ENCODE data around the gene MAP3K1.
"Not testable (repeated sequence)": the region's sequence is repeated elsewhere in the genome, so short reads cannot be mapped to it uniquely, and the experiment has no call there.

The MAP3K1 gene

DNA sequence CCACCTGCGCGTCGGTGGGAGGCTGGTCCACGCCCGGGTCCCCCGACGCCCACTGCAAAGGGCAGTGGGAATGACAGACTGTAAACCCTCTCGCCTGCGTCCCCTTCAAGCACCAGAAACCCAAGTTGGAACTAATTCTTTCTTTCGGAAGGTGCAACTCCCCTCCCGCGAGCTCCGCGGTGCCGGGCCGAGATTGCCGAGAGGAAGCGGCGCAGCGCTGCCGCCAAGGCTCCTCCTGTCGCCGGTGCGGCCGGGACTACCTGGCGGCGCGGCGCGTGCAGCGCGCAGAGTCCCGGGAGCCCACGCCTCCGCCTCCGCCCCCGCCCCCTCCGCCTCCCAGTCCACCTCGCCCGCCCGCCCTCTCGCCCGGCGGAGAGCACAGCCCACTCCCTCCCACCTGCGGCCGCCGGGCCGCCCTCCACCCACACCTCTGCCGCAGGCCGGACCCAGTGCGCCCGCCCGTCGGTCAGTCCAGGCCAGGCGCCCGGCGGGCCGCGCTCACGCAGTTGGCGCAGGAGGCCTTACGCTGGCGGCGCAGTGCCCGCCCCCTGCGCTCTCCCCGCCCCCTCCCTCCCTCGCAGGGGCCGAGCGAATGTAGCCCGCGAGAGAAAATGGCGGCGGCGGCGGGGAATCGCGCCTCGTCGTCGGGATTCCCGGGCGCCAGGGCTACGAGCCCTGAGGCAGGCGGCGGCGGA is at the start of gene MAP3K1:
Gene MAP3K1 (plus strand): TSS at position 587 of the 695 bp plus-strand sequence. CDS start 25 bp downstream, at position 612.
- peak; percentile 79 for DNase-seq

DNA sequence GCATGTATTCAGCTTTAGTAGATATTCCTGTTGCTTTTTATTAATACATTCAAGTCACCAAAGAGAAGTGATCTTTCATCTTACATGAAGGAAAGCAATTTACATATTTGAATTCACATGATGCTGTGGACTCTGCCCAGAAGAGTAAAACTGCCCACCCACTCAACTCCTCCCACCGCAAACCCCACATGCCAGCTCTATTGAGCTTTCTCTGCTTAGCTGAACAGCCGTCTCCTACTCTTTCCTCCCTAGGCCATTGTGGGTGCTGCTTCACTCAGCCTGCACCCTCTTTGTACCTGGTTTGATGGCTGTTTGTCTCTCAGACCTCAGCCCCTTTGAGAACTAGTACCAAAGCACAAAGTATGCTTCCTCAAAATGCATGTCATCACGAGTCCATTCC is 48.4 kb upstream of the MAP3K1 start:
- DNase-seq, result no peak

DNA sequence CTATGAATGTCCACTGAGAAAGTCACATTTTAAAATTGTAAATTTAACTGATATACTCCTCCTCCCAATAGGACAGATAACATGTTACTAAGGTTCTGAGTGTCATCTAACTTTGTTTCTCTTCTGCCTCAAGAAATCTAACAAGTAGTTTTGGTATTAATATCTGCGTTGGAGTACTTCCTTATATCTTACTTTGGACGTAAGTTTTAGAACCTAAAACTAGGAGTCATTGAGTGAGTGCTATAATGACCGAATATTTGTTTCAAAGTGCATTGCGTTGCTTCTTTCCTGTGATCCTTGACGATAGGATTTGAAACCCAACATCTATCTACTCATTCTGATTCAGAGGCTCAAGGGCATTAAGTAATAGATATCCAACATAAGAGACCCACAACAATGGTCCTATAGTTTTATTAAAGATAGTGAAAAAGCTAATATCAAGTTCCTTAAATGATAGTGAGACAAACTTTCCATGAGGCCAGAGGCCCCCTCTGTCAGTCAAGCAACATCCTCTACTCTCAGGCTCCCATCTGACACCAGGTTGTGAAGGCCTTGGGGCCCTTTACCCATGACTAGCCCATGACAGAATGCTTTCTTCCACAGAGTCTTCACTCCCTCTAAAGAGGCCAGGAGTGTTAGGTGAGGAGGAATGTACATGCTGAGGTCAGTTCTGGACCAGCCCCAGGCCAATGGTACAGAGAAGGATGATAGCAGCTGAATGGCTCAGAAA is 45.3 kb upstream of the MAP3K1 start:
- no peak for DNase-seq

DNA sequence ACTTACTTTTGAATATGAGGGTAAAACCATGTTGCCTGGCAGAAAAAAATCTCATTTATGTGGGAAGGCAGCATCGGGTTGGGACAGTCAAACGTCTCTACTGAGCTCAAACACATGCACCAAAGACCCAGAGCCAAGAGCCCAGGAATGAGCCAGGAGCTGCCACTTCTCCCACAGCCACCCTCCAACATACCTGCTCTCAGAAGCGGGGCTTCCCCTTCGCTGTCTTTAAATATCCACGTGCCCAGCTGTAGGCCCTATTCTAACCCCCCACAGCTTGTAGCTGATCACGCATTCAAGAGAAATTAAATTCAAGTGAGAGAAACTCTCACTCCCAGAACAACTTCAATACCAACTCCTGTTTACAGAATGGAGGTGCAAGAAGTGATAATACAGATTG is 42.6 kb upstream of the MAP3K1 start:
- no peak for DNase-seq

DNA sequence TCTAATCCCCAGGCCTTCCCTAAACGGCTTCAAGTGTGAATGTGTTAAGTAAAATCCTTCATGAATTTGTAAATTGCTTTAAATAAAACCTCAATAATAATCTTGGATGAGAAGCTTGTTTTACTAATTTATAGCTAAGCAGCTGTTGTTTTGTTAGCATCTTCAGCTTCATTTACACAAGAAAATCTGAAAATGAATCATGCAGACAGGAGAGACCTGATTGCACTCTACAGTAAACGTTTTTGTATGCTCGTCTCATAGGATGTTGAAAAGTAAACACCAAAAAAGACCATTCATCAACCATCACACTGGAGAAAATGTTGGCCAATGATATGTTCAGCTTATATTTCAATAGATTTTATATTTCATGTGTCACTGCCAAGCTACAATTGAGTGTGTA is 40.4 kb upstream of the MAP3K1 start:
- DNase-seq, result no peak

DNA sequence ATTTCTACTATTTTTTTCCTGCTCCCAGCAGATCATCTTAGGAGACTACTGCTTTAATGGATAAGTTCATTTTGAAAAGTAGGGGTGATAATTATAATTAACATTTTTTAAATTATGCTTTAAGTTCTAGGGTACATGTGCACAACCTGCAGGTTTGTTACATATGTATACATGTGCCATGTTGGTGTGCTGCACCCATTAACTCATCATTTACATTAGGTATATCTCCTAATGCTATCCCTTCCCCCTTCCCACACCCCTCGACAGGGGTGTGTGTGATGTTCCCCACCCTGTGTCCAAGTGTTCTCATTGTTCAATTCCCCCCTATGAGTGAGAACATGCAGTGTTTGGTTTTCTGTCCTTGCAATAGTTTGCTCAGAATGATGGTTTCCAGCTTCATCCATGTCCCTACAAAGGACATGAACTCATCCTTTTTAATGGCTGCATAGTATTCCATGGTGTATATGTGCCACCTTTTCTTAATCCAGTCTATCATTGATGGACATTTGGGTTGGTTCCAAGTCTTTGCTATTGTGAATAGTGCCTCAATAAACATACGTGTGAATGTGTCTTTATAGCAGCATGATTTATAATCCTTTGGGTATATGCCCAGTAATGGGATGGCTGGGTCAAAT is 39.0 kb upstream of the MAP3K1 start:
- DNase-seq, result not testable (repeated sequence)

DNA sequence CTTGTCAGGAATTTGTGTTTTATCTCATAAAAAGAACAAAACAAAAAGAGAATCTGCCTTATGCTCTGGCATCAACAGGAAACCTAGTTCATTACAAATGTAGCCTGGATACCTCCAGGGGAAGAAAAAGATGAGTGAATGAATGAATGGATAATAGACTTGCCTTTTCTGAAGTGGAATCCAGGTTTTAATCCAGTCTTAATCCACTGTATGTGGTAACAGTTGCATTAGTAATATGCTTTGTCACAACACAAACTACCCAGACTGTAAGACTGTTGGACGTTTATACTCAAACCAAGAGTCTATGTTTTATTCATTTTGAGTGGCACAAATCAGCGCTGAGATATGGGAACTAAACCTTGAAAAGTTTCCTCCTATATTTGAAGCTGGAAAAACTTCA is 32.1 kb upstream of the MAP3K1 start:
- DNase-seq, result no peak

DNA sequence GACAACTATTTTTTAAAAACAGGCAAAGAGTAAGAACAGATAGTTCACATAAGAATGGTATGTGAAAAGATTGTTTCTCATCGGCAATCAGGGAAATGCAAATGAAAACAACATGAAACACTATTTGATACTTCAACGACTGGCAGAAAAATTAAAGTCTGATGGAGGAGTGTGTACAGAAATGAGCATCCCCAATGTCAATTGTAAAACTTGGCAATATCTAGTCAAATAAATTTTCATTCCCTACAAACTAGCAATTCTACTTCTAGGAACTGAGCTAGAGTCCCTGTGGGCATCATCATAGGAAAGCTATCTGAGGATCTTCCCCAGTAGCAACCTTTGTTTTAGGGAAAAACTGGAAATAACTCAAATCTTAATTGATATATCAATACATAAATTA is 29.0 kb upstream of the MAP3K1 start:
- no peak for DNase-seq

DNA sequence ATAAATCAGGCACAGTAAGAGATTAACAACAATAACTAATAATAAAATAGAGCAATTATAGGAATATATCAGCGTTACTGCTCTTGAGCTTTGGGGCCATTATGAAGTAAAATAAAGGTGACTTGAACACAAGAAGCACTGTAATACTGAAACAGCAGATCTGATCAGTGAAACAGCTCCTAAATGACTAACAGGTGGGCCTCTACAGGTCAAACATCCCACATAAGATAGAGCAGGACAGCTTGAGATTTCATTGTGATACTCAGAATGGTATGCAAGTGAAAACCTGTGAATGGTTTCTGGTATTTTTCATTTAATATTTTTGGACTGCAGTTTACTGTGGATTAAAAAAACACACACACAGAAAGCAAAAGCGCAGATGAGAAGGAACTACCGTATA is 24.0 kb upstream of the MAP3K1 start:
- no peak for DNase-seq

DNA sequence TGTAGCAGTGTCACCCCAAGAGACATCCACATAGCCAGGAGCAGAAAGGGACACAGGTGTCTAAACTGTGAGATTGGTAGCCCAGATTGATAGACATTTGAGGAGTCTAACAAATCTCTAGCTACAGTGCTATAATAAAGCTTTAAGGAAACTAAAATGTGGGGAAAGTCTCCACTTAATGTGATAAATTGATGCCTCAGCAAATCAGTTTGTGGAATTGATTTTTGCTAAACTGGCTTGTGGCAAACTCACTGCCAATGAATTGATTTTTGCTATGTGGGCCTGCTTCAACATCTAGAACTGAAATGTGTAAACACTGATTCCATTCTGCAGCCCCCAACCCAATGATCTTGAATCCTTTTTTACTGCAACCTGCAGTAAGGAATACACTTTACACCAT is 16.8 kb upstream of the MAP3K1 start:
- no peak for DNase-seq

DNA sequence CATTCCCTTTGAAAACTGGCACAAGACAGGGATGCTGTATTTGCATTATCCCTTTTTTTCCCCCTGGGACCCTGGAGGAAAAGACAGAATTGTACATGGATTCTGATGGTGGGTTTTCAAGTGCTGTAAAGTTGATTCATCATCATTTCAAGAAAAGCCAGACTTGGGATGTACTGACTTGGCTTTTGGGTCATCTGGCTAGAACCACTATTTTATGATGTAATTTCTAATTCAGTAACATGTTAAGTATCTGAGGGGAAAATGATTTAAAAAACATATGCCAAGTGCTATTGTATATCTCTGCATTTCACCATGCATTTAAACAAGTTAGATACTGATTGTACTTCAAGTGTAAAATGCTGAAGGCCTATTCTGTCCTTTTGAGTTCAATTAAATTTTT is 15.2 kb upstream of the MAP3K1 start:
- no peak for DNase-seq

DNA sequence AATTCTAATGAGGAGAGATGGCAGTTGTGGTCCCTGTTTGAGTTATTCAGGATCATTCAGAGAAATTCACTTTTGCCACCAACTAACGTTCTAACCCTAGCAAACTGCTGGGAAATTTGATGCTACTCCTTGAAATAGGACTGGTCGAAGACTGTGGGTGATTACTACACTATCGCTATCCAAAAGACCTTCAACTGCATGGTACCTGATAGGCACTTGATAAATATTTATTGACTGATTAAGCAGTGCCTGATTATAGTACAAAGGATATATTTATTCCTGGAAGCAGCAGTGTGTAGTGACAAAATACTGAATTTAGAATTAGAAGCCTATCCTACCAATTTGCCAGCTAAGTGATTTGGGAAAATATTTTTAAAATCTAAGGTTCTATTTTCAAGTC is 14.1 kb upstream of the MAP3K1 start:
- no peak for DNase-seq

DNA sequence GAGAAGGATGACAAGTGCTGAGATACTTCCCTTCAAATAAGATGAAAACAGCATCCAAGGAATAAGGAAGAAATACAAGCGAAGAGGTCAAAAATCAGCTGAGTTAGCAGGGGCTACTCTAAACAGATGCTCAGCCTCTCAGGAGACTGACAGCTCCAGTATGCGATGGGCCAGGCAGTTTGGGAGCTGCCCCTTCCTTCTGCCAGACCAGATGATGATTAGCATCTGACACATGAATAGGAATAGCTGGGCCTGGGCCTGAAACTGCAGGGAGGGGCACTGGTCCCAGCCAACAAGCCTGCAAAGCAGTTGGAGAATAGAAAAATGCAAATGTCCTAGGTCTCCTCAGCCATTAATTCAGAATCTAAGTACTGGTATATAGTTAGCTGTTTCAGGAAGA is 13.1 kb upstream of the MAP3K1 start:
- DNase-seq, result no peak

DNA sequence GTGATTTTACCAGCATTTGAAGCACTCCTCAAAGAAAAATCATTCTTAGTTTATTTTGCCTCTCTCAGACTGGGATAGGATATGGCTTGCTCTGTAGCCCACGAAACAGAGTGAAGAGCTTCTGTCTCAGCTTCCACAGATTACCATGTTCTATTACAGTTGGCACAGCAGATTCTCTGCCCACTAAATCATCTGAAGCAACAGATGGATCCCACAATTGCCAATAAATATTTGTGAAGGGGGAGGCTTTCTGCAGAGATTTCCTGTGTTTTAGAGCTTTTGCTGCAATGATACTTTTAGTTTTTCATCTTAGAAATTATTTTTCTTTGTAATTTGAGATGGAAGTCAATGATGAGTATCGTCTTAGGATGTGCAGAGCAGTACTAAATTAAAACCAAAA is 12.3 kb upstream of the MAP3K1 start:
- DNase-seq, result no peak

DNA sequence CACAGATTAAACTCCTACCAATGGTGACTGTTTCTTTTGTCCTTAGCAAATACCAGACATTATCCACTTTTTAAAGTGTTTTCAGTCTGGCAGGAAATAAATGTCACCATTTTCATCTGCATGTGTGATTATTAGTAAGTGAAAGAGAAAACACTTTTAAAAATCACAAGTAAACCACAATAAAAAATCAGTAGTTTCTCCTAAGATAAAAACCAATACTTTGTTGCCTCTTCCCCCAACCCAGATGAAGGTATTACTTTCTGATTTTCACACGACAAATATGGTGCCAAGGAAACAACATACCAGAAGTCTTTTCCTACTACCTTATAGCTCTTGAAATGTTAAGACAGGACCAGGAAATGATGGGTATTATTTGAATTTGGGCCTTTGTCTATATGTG is 11.5 kb upstream of the MAP3K1 start:
- DNase-seq, result no peak

DNA sequence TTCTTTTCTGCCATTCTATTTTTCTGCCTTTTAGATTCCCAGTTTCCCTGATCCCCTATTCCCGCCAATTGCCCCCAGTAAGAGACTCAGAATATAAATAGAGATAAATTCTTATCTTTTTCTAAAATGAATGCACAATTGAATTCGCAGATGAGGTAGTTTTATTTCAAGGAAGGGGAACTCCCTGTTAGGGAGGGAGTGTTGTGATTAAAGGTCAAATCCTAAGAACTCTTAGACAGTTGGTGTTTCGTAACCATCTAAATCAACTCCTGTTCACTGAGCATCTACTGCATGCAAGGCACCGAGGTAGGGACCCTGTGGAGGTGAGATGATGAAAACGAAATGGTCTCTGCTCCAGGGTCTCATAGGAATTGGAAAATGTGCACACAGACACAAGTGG is 7.7 kb upstream of the MAP3K1 start:
- DNase-seq, result no peak

DNA sequence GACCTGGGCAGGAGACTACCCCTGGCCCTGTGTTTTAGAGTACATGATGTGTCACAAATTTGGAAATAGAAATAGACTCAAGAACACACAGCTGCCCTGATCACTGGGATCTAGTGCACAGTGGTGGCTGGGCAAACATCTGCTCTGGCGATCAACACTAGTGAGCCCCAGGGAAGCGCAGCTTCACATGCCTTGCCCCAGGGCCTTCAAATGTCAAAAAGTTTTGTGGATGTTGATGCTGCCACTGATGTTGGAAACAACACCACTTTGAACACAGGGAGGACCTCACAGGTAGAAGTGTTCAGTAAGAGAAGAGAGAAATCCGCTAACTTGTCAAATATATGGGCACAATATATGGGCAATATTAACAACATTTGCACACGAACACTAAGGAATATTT is 7.1 kb upstream of the MAP3K1 start:
- no peak for DNase-seq

DNA sequence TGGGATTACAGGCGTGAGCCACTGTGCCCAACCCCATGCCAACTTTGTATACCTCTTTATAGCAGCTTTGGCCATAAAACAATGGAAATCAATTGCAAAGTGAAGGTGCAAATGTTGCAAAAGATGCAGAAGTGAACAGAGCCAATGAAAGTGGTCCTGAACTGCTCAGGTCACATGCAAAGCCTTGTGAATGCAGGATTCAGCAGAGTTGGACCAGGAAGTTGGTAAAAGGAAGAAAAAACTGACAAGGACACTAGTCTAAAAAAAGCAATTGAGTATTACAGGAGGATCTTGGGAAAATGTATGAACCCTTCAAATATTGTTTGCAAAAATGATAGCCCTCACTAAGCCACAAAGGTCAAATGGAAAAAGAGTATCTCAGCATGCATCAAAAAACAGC is 4.5 kb upstream of the MAP3K1 start:
- DNase-seq, result no peak

DNA sequence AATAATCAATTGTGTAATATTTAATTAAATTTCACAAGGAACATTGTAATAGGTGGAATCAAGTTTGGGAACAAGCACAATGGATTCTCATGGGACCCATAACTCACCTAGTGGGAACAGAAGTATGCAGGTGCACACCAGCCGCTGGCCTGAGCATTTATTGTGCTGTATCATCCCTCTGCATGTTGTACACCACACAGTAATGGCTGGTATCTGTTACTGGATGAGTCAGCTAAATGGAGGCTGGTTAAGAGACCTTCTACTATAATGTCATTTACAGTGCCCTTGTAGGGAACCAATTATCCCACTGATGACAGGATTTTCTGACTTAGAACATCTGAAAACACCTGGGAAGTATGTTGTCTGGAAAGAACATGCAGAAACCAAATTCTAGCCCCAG is 3.2 kb upstream of the MAP3K1 start:
- DNase-seq, result no peak

DNA sequence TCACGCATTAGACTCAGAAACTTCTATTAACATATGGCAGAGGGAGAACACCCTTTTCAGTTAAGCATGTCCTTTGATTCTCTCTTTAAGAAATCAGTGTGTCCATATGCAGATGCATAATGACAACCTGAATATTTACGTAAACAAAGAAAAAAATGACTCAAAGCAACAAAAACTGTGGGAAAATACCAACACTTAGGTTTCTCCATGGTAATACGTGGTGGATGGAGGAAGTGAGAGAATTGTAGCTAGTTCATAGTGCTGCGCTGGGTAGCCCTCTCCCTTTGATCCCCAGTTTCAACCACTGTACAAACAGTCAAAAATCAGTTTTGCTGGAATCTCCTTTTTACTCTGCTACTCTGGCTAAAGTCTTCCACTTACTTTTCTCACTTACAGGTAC is 2.0 kb upstream of the MAP3K1 start:
- no peak for DNase-seq

DNA sequence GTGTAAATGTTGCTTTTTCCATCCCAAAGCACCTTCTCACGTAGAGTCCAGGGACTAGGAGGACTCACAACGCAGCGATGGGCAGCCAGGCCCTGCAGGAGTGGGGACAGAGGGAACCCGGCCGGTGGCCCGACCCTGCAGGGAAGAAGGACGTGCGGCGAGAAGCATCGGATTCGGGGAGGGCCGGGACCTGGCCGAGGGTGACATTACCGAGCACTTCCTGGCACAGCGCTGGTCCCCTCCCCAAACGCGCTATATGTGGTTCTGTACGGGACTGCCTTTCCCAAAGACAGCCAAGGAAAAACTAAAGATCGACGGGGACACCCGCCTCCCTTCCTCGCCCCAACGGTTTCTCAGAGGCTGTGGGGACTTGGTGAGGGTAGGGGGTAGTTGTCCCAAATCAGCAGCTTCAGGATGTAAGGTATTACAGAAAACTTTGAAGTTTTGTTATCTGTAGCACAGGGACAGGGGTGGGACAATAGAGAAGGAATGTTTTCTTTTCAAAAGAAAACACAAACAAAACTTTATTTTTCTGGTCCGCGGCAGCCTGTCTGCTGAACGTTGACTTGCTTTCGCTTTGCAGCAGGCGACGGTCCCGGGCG is 887 bp upstream of the MAP3K1 start:
- DNase-seq, result peak; percentile 22

DNA sequence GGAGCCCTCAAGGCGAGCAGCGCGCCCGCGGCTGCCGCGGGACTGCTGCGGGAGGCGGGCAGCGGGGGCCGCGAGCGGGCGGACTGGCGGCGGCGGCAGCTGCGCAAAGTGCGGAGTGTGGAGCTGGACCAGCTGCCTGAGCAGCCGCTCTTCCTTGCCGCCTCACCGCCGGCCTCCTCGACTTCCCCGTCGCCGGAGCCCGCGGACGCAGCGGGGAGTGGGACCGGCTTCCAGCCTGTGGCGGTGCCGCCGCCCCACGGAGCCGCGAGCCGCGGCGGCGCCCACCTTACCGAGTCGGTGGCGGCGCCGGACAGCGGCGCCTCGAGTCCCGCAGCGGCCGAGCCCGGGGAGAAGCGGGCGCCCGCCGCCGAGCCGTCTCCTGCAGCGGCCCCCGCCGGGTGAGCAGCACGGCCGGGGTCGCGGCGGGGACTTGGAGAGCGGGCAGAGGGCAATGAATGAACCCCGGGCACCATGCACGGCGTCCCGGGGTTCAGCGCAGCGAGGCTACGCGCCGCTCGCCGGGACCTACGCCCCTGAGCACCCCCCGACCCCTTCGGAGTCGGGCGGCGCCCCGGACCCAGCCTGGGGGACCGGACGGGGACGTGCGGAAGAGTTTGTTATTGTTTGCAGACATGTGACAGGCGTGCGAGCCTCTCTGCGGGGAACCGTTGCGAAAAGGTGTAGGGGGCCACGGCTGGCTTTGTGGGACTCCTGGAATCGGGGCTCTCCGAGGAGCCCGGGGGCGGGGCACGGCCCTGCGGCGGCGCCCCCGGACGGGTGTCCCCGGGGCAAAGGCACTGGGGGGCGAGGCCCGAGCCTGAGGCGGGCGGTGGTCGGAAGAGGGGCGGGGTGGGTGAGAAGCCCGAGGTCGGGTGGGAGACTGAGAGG is 553 bp downstream of the MAP3K1 start:
- DNase-seq, result peak; percentile 54

DNA sequence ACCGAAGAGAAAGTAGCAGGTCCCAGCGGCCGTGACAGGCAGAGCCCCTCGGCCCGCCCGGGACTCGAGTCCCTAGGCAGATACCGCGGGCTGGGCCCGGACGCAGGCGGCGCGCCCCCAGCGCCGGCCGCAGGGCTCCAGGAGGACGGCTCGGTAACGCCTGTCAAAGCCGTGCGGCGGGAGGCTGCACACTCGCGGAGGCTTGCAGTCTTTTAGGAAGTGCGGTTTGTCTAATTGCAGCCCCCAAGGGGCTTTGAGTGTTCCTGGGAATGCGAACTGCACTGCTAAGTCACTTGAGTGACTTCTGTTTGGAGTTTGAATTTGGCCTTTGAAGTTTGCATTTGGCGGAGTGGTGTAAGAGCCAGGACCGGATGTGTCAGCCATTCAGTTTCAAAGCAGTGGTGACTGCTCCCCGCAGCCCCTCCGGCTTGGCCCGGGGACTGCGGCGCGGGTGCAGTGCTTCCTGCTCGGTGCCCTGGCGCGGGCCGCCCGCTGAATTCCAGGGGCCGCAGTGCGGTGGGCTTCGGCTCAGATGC is 1.3 kb downstream of the MAP3K1 start:
- peak; percentile 48 for DNase-seq

Measured in stimulated activated CD4-positive, alpha-beta T cell treated with anti-CD3 and anti-CD28 coated beads, Interleukin-4, amount 100 ng/mL, for 1 hour (primary cell).